Spleen (tissue), 11 donors: Measurements from ENCODE around the gene CHRNE. TPM values are rescaled to one million over a fixed set of nuclear protein-coding genes. Genes with fewer than 3 reads are reported as not detected.

Experiments
- DNase-seq: peaks from one replicate; pipeline ENCODE4 v3.0.0-alpha.2; 2020
- H3K27ac ChIP-seq, 8 donors: fragments of 200-600 bp; sonication (generic) in 7 of 8; 1 replicate in 4 of 8; 2 replicates in 4 of 8; pipeline versions ENCODE4 v1.5.0 to v1.8.0; 2016 to 2021; ENCODE audit warnings: inconsistent platforms in 4 of 8, mild to moderate bottlenecking in 4 of 8, moderate library complexity in 1 of 8
- H3K27me3 ChIP-seq, 7 donors: fragments of 200-600 bp; sonication (generic) in 6 of 7; replicated peaks in 1 of 7; 1 replicate in 4 of 7; 2 replicates in 3 of 7; pipeline versions ENCODE4 v1.5.0 to v1.8.0; 2016 to 2021; ENCODE audit warnings: inconsistent platforms in 3 of 7, mild to moderate bottlenecking in 1 of 7
- H3K36me3 ChIP-seq, 6 donors: fragments of 200-600 bp; sonication (generic) in 5 of 6; 1 replicate in 4 of 6; 2 replicates in 2 of 6; pipeline versions ENCODE4 v1.5.0 to v1.8.0; 2016 to 2021; ENCODE audit warnings: inconsistent platforms in 2 of 6
- H3K4me1 ChIP-seq, 6 donors: fragments of 200-600 bp; sonication (generic) in 5 of 6; 1 replicate in 3 of 6; 2 replicates in 3 of 6; pipeline versions ENCODE4 v1.5.0 to v1.8.0; 2016 to 2021; ENCODE audit warnings: inconsistent platforms in 3 of 6
- H3K4me3 ChIP-seq, 8 donors: fragments of 200-600 bp; sonication (generic) in 7 of 8; 1 replicate in 4 of 8; 2 replicates in 4 of 8; pipeline versions ENCODE4 v1.5.0 to v1.8.0; 2016 to 2021; ENCODE audit warnings: inconsistent platforms in 4 of 8, mild to moderate bottlenecking in 4 of 8, moderate library complexity in 2 of 8
- H3K9me3 ChIP-seq, 8 donors: fragments of 200-600 bp; sonication (generic) in 7 of 8; 1 replicate in 4 of 8; 2 replicates in 4 of 8; pipeline versions ENCODE4 v1.5.0 to v1.8.0; 2016 to 2021; ENCODE audit warnings: inconsistent platforms in 4 of 8
- CTCF ChIP-seq, 11 experiments: fragments of 200-600 bp in 7 of 11; fragments of 450-650 bp in 4 of 11; sonication (generic) in 4 of 11; IDR thresholded peaks in 8 of 11; conservative IDR thresholded peaks in 3 of 11; 1 replicate in 7 of 11; 2 replicates in 4 of 11; pipeline versions ENCODE4 v1.4.0 to v1.8.0; 2016 to 2021; ENCODE audit warnings: antibody characterized with exemption in 11 of 11, inconsistent platforms in 4 of 11, mild to moderate bottlenecking in 1 of 11
- POLR2A ChIP-seq, 3 donors: fragments of 450-650 bp; IDR thresholded peaks; one replicate each; pipeline ENCODE4 v1.5.1; 2017; ENCODE audit warnings: antibody characterized with exemption in 3 of 3, mild to moderate bottlenecking in 1 of 3
- POLR2AphosphoS5 ChIP-seq, 3 donors: sonication (generic); formaldehyde crosslinking; IDR thresholded peaks; one replicate each; pipeline ENCODE4 v1.5.1; 2017; ENCODE audit warnings: antibody characterized with exemption in 3 of 3
- WGBS, 5 donors: extraction: QIAGEN DNeasy Blood & Tissue Kit in 3 of 5; methylation state at CpG; one replicate each; pipeline versions ENCODE4 v1.1.5 to v1.1.7; 2013 to 2018; 5-methylcytosine and 5-hydroxymethylcytosine counted together
- intact Hi-C: fragments of 100-400 bp; cut with DNase I; formaldehyde crosslinking; loops from one replicate; pipeline ENCODE4 v1.15.0; 2023; ENCODE audit warnings: low total_unique reads
- polyA plus RNA-seq, 3 donors: library from polyadenylated mRNA; stranded (reverse); fragments of 200-250 nt; gene quantifications; one replicate each; pipeline ENCODE4 v1.2.1, GENCODE V29; 2013
- total RNA-seq, 7 donors: library from RNA; depleted of rRNA in 3 of 7; stranded (reverse); fragments of >200 nt in 3 of 7; fragmentation: NEBNext Ultra II Directional in 4 of 7; extraction: Animal tissue kit (Norgen Biotek cat#: 25700) in 4 of 7; gene quantifications; one replicate each; pipeline versions ENCODE4 v1.1.0 to v1.2.1, GENCODE V29; 2016 to 2021
- donor health status: healthy with polysubstance abuse.
- donor health status: DM: no; HTN: no; CAD: no; lungs with moderate emphysema.
- donor health status: DM: no; HTN: no; CAD: no.
- donor health status: Bipolar disorder and iron deficiency.
- donor health status: healthy.
- donor health status: DM: no; HTN: no; CAD: no.
- donor health status: DM: yes; HTN: yes; CAD: no.

Gene CHRNE
- total and polyA plus RNA-seq, 10 donors: 0.33 to 3.0 (median 1.3) TPM

DNA sequence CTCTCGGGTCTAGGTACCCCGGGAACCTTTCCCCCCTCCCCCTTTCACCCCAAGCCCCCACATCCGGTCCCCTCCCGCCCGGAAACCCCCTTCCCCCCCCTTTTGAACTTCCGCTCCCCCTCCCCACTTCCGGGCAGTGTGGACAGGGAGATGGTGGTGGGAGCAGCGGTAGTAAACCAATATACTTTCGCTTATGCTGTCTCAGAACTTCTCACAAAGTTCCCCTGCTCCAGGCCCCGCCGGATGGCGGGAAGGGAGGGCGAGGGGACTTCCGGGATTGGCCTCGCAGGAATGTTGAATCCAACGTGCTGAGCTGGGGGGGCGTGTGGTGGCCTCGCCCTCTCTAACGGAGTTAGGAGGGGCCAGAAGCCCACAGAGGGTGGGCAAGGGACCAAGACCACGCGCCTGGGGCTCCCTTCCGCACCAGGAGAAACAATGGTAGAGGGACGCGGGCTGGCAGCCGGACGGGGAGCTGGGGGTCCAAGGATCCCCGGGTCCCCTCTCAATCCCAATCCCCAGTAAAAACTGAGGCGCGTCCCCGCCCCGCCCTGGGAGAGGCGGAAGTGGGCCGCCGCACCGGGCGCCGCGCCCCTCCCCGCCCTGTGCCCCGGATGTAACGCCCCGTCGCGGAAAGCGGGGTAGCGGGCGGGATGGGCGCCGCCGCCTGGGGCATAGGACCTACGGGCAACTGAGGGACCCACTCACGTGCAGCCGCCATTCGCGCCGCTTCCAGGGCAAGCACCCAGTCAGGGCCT is 44.7 kb upstream of the CHRNE start:
- TF ChIP-seq CTCF (IDR thresholded peaks at IDR 0.05 in 8 of 11, conservative IDR thresholded peaks at IDR 0.05 in 3 of 11) (no peak), POLR2A (IDR thresholded peaks at IDR 0.05) (peak in 1 of 3 donors; percentile 13), POLR2AphosphoS5 (IDR thresholded peaks at IDR 0.05) (peak in 1 of 3 donors; percentile 85)
- peak; percentile 96 for DNase-seq
- intact Hi-C loops: no loop called here
- WGBS, 5 donors: 0 to 1% (median 0%) methylated on average over 19 to 56 of the region's 56 CpGs
- Histone ChIP-seq H3K36me3 (peaks cover 0 to 47% (median 38%) of the 10 kb centered on the region in 6 donors), H3K4me3 (peak overlapping the region; percentile 78 to 100 (median 98)), H3K9me3 (no peaks in the 10 kb centered on the region), H3K27ac (peak overlapping the region; percentile 94 to 99 (median 98)), H3K27me3 (no peaks in the 10 kb centered on the region), H3K4me1 (peaks cover 49 to 80% (median 62%) of the 10 kb centered on the region in 6 donors)

- Histone ChIP-seq H3K27ac (peak overlapping the region; percentile 94 to 99 (median 98)), H3K4me3 (peak overlapping the region; percentile 78 to 100 (median 98)), H3K36me3 (peaks cover 0 to 53% (median 42%) of the 10 kb centered on the region in 6 donors), H3K27me3 (no peaks in the 10 kb centered on the region), H3K9me3 (no peaks in the 10 kb centered on the region), H3K4me1 (peaks cover 55 to 86% (median 68%) of the 10 kb centered on the region in 6 donors)
- DNase-seq: no peak
- no peak for TF ChIP-seq CTCF (IDR thresholded peaks at IDR 0.05 in 8 of 11, conservative IDR thresholded peaks at IDR 0.05 in 3 of 11)
- no peak for TF ChIP-seq POLR2AphosphoS5 (IDR thresholded peaks at IDR 0.05)
- TF ChIP-seq POLR2A (IDR thresholded peaks at IDR 0.05): no peak
- intact Hi-C loops: no loop called here
- WGBS, 5 donors: 0 to 2% (median 0%) methylated on average over 7 of the region's 7 CpGs
Observed at GRCh38 chr17:4947010-4947410, 44.1 kb upstream of the CHRNE start.

DNA sequence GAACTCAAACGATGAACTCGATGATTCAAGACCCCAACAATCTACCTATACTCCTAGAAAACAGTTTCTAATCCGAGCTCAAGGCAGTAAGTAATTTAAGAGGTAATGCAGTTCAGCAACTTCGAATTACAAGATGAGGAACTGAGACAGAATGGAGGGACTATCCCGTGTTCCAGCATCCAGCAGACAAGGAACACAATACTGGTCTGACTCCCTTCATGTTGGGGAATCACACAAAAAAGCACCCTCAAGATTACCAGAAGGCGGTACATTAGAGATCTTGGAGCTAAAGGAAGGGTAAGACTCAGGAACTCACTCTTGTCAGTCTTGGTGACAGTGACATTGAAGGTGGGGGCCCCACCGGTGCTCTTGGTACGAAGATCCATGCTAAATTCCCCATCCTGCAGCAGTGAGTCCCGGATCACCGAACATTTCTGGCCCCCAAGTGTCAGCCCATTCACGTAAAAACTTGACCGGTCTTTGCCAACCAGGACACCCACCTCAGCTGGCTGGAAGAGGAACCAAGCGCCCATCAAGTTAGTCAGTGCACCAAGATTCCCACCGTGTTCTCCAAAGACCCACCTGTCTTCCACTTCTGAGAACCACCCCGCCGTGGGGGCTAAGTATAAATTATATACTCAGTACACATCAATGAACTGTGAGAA is 43.5 kb upstream of the CHRNE start:
- TF ChIP-seq POLR2A (IDR thresholded peaks at IDR 0.05): no peak
- TF ChIP-seq POLR2AphosphoS5 (IDR thresholded peaks at IDR 0.05): peak in 1 of 3 donors; percentile 10
- Histone ChIP-seq H3K27ac (peak overlapping the region; percentile 40 to 99 (median 98)), H3K4me3 (peak overlapping the region; percentile 78 to 100 (median 98)), H3K9me3 (no peaks in the 10 kb centered on the region), H3K27me3 (no peaks in the 10 kb centered on the region), H3K36me3 (peaks cover 0 to 59% (median 42%) of the 10 kb centered on the region in 6 donors), H3K4me1 (peaks cover 60 to 87% (median 73%) of the 10 kb centered on the region in 6 donors)
- WGBS, 5 donors: 13 to 21% (median 16%) methylated on average over 12 to 16 of the region's 16 CpGs
- intact Hi-C loops: no loop called here
- no peak for DNase-seq

DNA sequence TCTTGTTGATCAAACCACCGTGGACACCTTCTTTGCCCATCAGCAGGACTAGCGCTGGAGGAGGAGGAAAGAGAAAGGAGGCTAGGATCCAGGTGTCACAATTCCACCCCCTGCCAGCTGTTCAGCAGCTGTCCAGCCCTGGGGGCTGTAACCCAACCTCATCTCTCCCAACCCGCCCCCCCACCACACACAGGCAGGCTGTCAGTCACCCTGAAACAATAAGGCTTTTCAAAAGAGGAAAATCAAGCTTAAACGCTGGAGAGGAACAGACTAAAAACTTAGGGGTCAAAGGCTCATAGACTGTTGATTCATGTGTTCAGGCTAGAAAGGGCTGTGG is 43.0 kb upstream of the CHRNE start:
- 21 to 35% (median 28%) methylated on average over 4 of the region's 4 CpGs for WGBS, 5 donors
- H3K27me3 ChIP-seq: no peaks in the 10 kb centered on the region
- intact Hi-C loops: no loop called here
- peak overlapping the region; percentile 66 to 99 (median 98) for H3K27ac ChIP-seq
- no peaks in the 10 kb centered on the region for H3K9me3 ChIP-seq
- peaks cover 0 to 59% (median 42%) of the 10 kb centered on the region in 6 donors for H3K36me3 ChIP-seq
- no peak for DNase-seq
- H3K4me3 ChIP-seq: peak overlapping the region in 7 of 8 donors; percentile 78 to 100 (median 99)
- peaks cover 62 to 87% (median 74%) of the 10 kb centered on the region in 6 donors for H3K4me1 ChIP-seq
- no peak for TF ChIP-seq CTCF (IDR thresholded peaks at IDR 0.05 in 8 of 11, conservative IDR thresholded peaks at IDR 0.05 in 3 of 11)
